SHP77 (cell line): Measurements from ENCODE around the gene S1PR2.
A peak's percentile ranks its signal among the peaks of the same experiment; 100 is the strongest.

Source experiments
- DNase-seq, 2 experiments: peaks; one replicate each; lab custom pipeline; 2025; lab: John Stamatoyannopoulos, UW

S1PR2 gene, protein sequence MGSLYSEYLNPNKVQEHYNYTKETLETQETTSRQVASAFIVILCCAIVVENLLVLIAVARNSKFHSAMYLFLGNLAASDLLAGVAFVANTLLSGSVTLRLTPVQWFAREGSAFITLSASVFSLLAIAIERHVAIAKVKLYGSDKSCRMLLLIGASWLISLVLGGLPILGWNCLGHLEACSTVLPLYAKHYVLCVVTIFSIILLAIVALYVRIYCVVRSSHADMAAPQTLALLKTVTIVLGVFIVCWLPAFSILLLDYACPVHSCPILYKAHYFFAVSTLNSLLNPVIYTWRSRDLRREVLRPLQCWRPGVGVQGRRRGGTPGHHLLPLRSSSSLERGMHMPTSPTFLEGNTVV

DNA sequence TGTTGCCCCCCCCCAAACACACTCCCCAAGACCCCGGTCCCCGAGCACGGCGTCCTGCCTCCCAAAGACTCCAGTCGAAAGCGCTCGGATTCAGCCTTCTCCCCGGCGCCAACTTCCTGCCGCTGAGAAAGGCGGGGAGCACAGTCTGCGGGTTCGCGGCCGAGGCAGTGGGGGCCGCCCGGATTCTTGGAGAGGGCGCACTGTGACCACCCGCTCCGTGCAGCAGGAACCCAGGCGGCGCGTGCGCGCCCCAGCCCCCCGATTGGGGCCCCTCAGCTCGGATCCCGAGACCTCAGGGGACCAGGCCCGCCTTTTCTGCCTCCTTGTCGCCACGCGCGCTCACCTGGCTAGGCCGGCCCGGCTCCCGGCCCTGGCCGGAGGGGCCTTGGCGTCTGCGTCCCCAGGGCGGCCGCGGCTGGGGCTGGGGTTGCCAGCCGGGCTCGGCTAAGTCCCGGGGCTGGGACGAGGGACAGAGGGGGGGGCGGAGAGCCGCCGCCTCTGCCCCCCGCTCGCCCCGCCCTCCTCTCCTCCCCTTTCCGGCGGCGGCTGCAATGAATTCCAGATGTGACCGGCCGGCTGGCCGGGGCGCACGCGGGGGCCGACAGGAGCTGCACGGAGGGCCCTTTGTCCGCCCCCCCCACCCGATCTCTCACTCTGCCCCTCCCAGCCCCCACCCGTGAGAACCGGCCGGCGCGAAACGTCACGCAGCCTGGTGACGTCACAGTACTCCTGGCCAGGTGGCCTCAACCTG lies at the start of gene S1PR2:
Gene S1PR2, minus strand, starts transcription at position 471 of the 751 bp plus-strand sequence. CDS start 6,426 bp downstream, outside the sequence.
- peak in 1 of 2 experiments; percentile 60 for DNase-seq

DNA sequence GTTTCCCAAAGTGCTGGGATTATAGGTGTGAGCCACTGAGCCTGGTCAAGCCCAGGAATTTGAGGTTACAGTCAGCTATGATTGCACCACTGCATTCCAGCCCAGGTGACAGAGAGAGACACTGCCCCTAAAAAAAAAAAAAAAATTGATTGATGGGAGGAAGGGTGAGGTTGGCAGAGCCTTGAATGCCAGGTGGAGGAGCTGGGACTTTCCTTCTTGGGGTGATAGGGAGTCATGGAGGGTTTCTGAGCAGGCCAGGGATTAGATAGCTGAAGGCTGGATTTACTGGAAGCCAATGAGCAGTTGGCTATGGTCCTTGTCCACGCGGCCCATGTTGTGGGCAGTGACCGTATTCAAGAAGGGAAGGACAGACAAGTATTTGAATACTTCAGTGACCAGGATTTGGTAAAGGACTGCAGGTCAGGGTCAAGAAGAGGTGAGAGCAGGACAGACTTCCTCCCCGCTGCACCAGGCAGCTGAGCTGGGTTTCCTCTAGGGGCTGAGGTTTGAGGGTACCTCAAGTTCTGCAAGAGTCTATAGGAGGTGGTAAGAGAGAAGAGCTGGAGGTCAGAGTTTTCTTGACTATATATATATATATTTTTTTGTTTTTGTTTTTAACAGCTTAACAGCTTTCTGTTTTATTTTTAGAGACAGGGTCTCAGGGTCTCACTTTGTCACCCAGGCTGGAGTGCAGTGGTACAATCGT lies 48.8 kb upstream of the S1PR2 start:
- DNase-seq: no peak

DNA sequence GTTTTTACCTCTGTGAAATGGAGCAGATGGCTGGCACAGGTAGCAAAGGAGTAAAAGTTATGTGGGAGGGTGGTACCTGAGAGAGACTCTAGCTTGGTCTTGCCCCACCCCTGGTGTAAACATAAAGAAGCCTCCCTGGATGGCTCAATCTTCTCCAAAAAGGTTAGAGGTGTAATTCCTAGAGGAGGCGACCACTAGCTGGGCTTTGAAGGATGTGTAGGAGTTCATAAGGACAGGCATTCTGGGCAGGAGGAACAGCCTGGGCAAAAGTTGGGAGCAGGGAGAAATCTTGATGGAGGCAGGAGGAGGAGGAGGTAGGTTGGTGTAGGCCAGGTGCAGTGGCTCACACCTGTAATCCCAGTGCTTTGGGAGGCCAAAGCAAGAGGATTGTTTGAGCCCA lies 47.8 kb upstream of the S1PR2 start:
- no peak for DNase-seq

DNA sequence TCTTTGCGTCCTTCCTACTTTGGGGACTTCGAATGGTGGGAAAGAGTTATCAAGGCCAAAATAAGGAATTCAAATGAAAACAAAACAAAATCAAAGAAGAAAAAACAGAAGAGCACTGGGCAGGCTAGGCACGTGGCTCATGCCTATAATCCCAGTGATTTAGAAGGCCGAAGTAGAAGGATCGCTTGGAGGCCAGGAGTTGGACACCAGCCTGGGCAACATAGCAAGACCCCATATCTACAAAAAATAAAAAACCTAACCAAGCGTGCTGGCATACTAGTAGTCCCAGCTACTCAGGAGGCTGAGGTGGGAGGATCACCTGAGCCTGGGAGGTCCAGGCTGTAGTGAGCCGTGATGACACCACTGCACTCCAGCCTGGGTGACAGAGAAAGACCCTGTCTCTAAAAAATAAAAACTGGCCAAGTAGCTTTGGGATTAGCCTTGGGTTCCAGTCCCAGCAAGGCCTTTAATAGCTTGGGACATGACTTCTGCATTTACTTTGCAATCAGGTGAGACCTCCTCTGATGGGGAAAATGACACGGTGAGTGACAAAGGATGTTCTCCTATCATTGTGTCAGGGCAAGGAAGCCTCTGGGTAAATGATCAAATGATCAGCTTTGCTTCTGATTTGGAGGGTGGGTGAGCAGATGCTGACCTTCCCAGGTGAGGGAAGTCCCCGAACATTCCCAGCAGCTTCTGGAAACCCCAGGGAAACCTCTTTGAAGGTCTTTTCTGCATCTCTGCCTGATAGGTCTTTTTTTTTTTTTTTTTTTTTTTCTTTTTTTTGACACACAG lies 46.9 kb upstream of the S1PR2 start:
- DNase-seq: no peak

DNA sequence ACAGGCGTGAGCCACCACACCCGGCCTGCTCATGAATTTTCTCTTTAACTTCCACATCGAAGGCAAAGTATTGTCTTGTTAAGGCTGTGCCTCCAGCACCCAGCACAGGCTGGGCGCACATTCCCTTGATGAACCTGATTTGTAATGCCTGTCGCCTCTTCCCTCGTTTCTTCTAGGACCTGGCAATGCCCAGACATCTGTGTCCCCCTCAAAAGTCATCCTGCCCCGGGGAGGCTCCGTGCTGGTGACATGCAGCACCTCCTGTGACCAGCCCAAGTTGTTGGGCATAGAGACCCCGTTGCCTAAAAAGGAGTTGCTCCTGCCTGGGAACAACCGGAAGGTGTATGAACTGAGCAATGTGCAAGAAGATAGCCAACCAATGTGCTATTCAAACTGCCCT lies 43.5 kb upstream of the S1PR2 start:
- DNase-seq: no peak

DNA sequence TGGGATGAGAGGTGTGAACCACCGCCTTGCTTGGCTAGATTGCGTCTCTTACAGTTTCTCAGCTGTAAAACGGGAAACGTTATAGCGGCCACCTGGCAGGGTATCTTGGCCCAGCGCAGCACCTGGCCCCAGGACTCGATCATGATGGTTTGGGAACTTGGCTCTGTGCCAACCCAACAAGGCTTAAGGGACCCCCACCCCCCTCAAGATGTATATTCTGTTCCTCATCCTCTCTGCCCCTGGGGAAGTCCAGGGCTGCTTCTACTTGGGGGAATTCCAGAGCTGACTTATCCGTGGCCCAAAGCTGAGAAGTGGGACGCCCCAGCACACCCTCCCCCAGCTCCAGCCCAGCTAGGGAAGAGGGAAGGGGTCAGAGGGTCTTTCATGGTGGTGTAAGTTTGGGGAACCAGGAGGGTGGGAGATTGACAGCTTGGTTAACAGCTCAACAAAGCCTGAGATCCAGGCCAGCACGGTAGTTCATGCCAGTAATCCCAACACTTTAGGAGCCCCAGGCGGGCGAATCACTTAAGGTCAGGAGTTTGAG lies 40.5 kb upstream of the S1PR2 start:
- DNase-seq: no peak

DNA sequence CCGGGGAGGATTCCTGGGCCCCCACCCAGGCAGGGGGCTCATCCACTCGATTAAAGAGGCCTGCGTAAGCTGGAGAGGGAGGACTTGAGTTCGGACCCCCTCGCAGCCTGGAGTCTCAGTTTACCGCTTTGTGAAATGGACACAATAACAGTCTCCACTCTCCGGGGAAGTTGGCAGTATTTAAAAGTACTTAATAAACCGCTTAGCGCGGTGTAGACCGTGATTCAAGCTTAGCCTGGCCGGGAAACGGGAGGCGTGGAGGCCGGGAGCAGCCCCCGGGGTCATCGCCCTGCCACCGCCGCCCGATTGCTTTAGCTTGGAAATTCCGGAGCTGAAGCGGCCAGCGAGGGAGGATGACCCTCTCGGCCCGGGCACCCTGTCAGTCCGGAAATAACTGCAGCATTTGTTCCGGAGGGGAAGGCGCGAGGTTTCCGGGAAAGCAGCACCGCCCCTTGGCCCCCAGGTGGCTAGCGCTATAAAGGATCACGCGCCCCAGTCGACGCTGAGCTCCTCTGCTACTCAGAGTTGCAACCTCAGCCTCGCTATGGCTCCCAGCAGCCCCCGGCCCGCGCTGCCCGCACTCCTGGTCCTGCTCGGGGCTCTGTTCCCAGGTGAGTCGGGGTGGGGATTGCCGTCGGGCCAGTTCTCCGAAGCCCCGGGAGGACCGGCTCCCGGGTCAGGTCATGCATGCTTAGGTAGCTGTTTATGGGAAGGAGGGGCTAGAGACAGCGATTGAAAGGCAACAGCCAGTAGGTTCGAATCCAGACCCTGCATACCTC lies 39.7 kb upstream of the S1PR2 start, which contains the start of gene ICAM1:
Gene ICAM1, plus strand, starts transcription at position 505 of the 779 bp plus-strand sequence. Its CDS starts 40 bp downstream, at position 545.
- DNase-seq: peak; percentile 60 to 61

DNA sequence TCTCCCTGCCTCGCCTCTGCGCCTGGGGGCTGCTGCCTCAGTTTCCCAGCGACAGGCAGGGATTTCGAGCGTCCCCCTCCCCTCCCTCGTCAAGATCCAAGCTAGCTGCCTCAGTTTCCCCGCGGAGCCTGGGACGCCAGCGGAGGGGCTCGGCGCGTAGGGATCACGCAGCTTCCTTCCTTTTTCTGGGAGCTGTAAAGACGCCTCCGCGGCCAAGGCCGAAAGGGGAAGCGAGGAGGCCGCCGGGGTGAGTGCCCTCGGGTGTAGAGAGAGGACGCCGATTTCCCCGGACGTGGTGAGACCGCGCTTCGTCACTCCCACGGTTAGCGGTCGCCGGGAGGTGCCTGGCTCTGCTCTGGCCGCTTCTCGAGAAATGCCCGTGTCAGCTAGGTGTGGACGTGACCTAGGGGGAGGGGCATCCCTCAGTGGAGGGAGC lies 39.1 kb upstream of the S1PR2 start:
- peak in 1 of 2 experiments; percentile 9 for DNase-seq

DNA sequence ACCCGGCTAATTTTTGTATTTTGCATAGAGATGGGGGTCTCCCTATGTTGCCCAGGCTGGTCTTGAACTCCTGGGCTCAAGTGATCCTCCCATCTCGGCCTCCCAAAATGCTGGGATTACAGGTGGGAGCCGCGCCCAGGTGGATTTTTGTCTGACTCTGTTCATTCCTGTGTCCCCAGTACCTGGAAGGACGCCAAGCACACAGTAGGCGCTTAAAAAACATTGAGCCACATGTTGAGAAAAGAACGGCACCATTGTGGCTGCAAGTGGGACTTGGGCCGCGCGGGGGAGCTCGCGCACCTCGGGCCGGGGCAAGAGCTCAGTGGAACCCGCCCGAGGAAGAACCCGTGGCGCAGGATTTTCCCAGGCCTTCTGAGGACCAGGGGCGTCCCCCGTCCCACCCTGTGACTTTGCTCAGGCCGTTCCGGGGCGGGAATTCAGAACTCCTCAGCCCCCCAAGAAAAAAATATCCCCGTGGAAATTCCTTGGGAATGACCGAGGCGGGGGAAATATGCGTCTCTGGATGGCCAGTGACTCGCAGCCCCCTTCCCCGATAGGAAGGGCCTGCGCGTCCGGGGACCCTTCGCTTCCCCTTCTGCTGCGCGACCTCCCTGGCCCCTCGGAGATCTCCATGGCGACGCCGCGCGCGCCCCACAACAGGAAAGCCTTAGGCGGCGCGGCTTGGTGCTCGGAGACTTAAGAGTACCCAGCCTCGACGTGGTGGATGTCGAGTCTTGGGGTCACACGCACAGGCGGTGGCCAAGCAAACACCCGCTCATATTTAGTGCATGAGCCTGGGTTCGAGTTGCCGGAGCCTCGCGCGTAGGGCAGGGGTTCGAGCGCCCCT lies 38.4 kb upstream of the S1PR2 start:
- DNase-seq: peak; percentile 52 to 66

DNA sequence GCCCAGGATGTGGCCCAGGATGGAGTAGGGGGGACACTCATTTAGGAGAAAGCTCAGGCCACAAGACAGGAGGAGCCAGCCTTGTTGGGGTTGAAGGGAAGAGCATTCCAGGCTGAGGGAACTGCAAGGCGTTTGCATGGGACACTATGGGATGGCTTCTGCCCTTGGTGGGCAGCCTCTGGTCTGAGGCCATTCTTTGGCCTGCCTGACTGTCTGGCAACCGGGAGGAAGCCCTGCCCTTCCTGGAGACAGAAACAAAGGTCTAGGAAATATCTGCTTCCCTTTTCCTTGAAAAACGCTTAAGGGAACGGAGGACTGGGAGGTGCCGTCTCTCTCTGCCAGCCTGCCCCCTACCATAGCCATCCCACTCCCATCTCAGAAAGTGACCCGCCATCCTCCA lies 36.9 kb upstream of the S1PR2 start:
- no peak for DNase-seq

DNA sequence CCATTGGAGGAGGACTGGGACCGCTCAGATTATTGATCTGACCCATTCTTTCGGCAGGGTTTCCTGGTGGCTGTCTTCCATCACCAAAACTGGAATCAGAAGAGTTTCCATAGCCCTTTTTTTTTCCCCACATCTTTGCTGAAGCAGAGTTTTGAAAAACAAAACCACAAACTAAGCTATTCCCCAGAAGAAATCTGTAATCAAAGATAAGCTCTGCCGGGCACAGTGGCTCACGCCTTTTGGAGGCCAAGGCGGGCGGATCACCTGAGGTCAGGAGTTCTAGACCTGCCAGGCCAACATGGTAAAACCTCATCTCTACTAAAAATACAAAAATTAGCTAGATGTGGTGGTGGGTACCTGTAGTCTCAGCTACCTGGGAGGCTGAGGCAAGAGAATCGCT lies 35.6 kb upstream of the S1PR2 start:
- no peak for DNase-seq

DNA sequence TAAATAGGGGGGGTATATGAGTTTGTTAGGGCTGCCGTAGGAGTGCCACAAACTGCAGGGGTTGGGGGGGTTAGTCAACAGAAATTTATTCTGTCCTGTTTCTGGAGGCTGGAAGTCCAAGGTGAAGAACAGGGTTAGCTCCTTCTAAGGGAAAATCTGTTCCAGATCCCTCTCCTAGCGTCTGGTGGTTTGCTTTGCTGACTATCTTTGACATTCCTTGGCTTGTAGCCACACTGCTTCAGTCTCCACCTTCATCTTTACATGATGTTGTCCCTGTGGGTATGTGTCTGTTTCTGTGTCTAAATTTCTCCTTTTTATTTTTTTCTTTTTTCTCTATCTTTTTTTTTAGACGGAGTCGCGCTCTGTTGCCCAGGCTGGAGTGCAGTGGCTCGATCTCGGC lies 31.6 kb upstream of the S1PR2 start:
- no peak for DNase-seq

DNA sequence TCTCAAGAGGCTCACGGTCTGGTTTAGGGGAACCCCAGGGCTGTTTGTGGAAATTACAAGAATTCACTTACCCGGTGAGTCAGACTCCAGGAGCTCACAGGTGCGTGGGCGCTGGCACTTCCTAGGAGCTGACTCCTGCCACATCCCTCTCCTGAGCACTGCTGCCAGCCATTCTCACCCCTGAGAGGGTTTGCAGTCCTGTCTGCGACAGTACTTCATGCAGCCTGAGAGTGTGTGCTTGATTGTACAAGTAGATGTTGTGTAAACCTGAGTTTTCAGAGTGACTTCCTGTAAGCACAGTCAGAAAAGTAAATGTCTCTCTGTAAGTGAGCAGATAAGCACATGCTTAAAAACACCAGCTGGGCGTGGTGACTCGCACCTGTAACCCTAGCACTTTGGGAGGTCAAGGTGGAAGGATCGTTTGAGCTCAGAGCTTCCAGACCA lies 29.0 kb upstream of the S1PR2 start:
- no peak for DNase-seq

DNA sequence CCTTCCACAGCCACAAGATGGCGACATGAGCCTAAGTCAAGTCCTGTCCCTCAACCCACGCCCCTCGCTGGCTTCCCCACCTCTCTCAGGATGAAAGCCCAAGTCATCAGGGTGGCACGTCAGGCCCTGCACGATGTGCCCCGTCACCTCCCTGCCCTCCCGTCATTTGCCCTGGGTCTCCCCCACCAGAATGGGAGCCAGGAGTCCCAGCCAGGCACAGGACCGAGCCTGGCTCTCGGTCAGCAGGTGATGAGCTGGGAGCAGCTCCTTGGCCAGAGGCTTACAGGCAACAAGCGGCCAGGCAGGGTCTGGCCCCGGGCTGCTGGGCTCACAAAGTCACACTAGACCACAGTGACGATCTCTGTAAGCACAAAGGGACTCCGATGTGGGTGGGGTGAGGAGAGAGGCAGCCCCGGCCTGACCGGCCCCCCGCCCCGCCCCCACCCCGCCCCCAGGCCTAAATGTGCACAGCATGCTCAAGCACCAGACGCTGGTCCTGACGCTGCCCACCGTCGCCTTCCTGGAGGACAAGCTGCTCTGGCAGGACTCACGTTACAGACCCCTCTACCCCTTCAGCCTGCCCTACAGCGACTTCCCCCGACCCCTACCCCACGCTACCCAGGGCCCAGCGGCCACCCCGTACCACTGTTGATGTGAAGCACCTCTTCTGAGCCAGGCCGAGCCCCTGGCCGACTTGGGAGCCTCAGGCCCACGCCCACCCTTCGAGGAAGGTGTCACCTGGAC lies 28.2 kb upstream of the S1PR2 start:
- DNase-seq: peak; percentile 81 to 83

DNA sequence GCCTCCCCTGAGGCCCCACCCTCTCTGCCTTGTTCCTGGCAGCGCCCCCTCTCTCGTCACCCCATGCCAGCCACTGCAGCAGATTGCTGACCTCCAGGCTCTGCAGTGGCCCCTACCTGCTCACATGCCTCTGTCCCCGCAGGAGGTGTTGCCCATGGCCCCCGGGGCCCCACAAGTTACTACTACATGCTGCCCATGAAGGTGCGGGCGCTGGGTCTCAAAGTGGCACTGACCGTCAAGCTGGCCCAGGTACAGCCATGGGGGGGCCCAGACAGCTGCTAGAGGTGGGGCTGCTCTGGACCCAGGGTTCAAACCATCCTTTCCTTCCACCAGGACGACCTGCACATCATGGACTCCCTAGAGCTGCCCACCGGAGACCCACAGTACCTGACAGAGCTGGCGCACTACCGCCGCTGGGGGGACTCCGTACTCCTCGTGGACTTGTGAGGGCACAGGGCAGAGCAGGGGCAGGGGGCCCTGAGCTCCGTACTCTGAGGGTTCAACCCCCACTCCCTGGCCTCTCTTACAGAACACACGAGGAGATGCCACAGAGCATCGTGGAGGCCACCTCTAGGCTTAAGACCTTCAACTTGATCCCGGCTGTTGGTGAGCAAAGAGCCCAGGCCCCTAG lies 27.1 kb upstream of the S1PR2 start:
- DNase-seq: no peak

DNA sequence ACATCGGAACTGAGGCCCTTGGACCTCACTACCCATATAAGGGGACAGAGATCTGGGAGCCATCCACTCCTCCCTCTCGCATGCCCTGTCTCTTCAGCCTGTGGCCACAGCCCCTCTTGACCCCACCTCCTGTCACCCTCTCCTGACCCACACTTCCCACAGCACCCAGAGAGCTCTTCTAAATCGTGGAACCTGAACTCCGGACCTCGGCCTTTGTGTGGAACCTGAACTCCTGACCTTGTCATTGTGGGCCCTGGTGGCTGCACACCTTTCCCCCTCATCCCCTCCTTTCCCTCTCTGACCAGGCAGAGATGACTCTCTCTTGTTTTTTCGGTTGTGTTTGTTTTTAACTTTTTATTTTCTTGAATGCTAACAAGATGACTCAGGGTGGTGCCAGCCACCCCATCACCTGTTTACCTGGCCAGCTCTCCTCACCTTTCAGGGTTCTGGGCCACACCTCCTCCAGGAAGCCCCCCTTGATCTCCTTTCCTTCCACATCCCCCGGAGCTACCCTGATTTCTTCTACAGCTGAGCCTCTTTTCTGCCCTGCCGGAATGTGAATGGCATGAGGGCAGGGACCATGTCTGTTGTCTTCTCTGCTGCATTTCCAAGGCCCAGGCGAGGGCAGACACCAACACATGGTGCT lies 26.0 kb upstream of the S1PR2 start:
- DNase-seq: no peak

DNA sequence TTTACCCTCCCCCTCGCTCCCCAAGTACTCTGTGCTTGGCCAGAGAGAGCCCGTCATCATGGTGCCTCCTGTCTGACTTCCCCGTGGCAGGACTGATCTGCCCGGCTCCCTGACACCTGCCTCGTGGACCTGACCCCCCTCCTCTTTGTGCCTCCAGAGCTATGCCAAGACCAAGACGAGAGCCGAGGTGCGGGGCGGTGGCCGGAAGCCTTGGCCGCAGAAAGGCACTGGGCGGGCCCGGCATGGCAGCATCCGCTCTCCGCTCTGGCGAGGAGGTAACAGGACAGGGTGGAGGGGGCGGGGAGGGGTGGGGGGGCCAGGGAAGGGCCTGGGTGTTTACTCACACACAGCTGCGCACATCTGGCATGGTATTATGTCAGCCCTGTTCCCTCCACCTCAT lies 25.4 kb upstream of the S1PR2 start:
- no peak for DNase-seq

DNA sequence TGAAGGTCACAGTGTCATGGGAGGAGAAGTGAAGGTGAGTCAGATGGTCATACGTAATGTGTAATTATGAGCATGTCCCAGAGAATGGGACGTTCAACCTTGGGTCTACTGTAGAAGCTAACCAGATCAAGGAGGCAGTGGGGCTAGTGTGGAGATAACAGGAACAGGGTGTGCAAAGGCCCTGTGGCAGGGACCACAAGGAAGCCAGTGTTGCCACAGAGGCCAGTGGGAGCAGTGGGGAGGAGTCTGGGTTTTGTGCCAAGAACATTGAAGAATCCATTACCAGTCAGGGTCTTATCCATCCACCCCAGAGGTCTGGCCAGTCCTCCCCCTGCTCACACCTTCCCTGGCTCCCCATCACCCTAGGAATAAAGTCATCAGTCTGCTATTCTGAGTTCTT lies 24.2 kb upstream of the S1PR2 start:
- no peak for DNase-seq
